ENCODE measurements around the gene NDUFV2. TPM values are rescaled to one million over a fixed set of nuclear protein-coding genes. Genes with fewer than 3 reads are reported as not detected.
A peak's percentile ranks its signal among the peaks of the same experiment; 100 is the strongest.

Gene NDUFV2
- total RNA-seq, 4 donors from 2014 or later: 83.3 to 132 (median 106) TPM

GRCh38 chr18:9108911-9109310 is 6.4 kb downstream of the NDUFV2 start:
- Histone ChIP-seq H3K27ac (peak overlapping the region in 2 of 4 donors; percentile 2 to 4), H3K4me1 (peaks cover 2 to 90% (median 23%) of the 10 kb centered on the region in 4 donors), H3K36me3 (no peaks in the 10 kb centered on the region), H3K27me3 (no peaks in the 10 kb centered on the region), H3K4me3 (no peak overlapping the region), H3K9me3 (no peaks in the 10 kb centered on the region)
- TF ChIP-seq CTCF (IDR thresholded peaks at IDR 0.05) (no peak), POLR2A (IDR thresholded peaks at IDR 0.05) (no peak)
- DNase-seq: no peak

- TF ChIP-seq CTCF (IDR thresholded peaks at IDR 0.05): no peak
- no peak for TF ChIP-seq POLR2A (IDR thresholded peaks at IDR 0.05)
- Histone ChIP-seq H3K9me3 (no peaks in the 10 kb centered on the region), H3K27me3 (no peaks in the 10 kb centered on the region), H3K27ac (peak overlapping the region in 2 of 4 donors; percentile 2 to 14), H3K4me3 (no peak overlapping the region), H3K4me1 (peaks cover 3 to 86% (median 22%) of the 10 kb centered on the region in 4 donors), H3K36me3 (no peaks in the 10 kb centered on the region)
- DNase-seq: no peak
Observed at GRCh38 chr18:9109523-9109922, 7.0 kb downstream of the NDUFV2 start.

GRCh38 chr18:9113468-9114149 is 11.1 kb downstream of the NDUFV2 start:
- no peaks in the 10 kb centered on the region for H3K9me3 ChIP-seq

GRCh38 chr18:9115984-9116383 is 13.5 kb downstream of the NDUFV2 start:
- TF ChIP-seq CTCF (IDR thresholded peaks at IDR 0.05): no peak
- no peak for TF ChIP-seq POLR2A (IDR thresholded peaks at IDR 0.05)
- H3K27ac ChIP-seq: peak overlapping the region; percentile 47 to 89 (median 88)
- H3K4me1 ChIP-seq: peaks cover 0 to 57% (median 9%) of the 10 kb centered on the region in 4 donors
- no peaks in the 10 kb centered on the region for H3K27me3 ChIP-seq
- DNase-seq: no peak
- peaks cover 0 to 7% (median 0%) of the 10 kb centered on the region in 3 donors for H3K36me3 ChIP-seq
- H3K4me3 ChIP-seq: no peak overlapping the region
- no peaks in the 10 kb centered on the region for H3K9me3 ChIP-seq

More at GRCh38 chr18:9113468-9114149, 11.1 kb downstream of the NDUFV2 start:
- no peak overlapping the region for H3K4me3 ChIP-seq
- no peaks in the 10 kb centered on the region for H3K27me3 ChIP-seq
- TF ChIP-seq POLR2A (IDR thresholded peaks at IDR 0.05): no peak
- no peak for TF ChIP-seq CTCF (IDR thresholded peaks at IDR 0.05)
- peak in 1 of 3 donors; percentile 55 for DNase-seq
- no peaks in the 10 kb centered on the region for H3K36me3 ChIP-seq
- peak overlapping the region; percentile 37 to 73 (median 57) for H3K27ac ChIP-seq
- H3K4me1 ChIP-seq: peaks cover 3 to 77% (median 16%) of the 10 kb centered on the region in 4 donors

GRCh38 chr18:9117980-9118841 is 15.7 kb downstream of the NDUFV2 start:
- Histone ChIP-seq H3K4me1 (peaks cover 0 to 43% (median 6%) of the 10 kb centered on the region in 4 donors), H3K36me3 (peaks cover 0 to 16% (median 0%) of the 10 kb centered on the region in 3 donors), H3K9me3 (no peaks in the 10 kb centered on the region), H3K4me3 (no peak overlapping the region), H3K27ac (peak overlapping the region; percentile 71 to 88 (median 84)), H3K27me3 (no peaks in the 10 kb centered on the region)
- DNase-seq: no peak
- TF ChIP-seq POLR2A (IDR thresholded peaks at IDR 0.05) (no peak), CTCF (IDR thresholded peaks at IDR 0.05) (no peak)

Measured in Peyer's patch (tissue), 4 donors.